Endothelial cell of umbilical vein (primary cell): Measurements from ENCODE around the gene JMJD7. TPM values are rescaled to one million over a fixed set of nuclear protein-coding genes. Genes with fewer than 3 reads are reported as not detected.

Experiments
- BruUV-seq: library from RNA; stranded (reverse); fragments of 400-500 nt; replicated peaks from 2 replicates; lab custom pipeline; 2021; lab: Mats Ljungman, UMichigan
- CTCF ChIA-PET: fragments of 300-600, 350-600 bp; sonication (Branson Sonifier 250); formaldehyde crosslinking; loops from one replicate; lab custom pipeline; 2021; ENCODE audit warnings: antibody characterized with exemption, inconsistent platforms; lab: Charles Lee
- POLR2A ChIA-PET: fragments of 300-600, 350-600 bp; sonication (Branson Sonifier 250); formaldehyde crosslinking; loops from one replicate; lab custom pipeline; 2021; ENCODE audit warnings: antibody characterized with exemption, inconsistent platforms; lab: Charles Lee
- DNase-seq: peaks from one replicate; pipeline ENCODE4 v3.0.0-alpha.2; 2011; ENCODE audit warnings: low read depth, low spot score
- FAIRE-seq: peaks from 2 replicates; lab custom pipeline; 2011; peaks lifted over from hg19 to GRCh38; lab: Jason Lieb, UNC
- H2AFZ ChIP-seq: 2 replicates; pipeline ENCODE4 v1.6.0; 2012; ENCODE audit warnings: low read depth, low read length, control low read depth, inconsistent platforms
- H3K27ac ChIP-seq: 2 replicates; pipeline ENCODE4 v1.5.1; 2011; ENCODE audit warnings: low read depth, mild to moderate bottlenecking, control low read depth, low read length, moderate library complexity; ENCODE audit not compliant: insufficient read depth
- H3K27me3 ChIP-seq, 2 experiments: 2 replicates each; pipeline versions ENCODE4 v1.6.0 to v1.6.1; 2011; ENCODE audit warnings: low read length in 2 of 2, mixed read lengths in 1 of 2; ENCODE audit not compliant: control insufficient read depth in 2 of 2, insufficient read depth in 2 of 2
- H3K36me3 ChIP-seq, 2 experiments: 2 replicates in 1 of 2; 3 replicates in 1 of 2; pipeline ENCODE4 v1.5.1; 2011; ENCODE audit warnings: low read length in 2 of 2, mild to moderate bottlenecking in 1 of 2, moderate library complexity in 1 of 2; ENCODE audit not compliant: control insufficient read depth in 2 of 2, insufficient read depth in 2 of 2; ENCODE audit errors: extremely low read depth in 1 of 2
- H3K4me1 ChIP-seq: 3 replicates; pipeline ENCODE4 v1.5.1; 2011; ENCODE audit warnings: mild to moderate bottlenecking, low read length; ENCODE audit not compliant: control insufficient read depth, insufficient read depth; ENCODE audit errors: extremely low read depth
- H3K4me2 ChIP-seq: 2 replicates; pipeline ENCODE4 v1.6.1; 2011; ENCODE audit warnings: low read length, control low read depth, mixed read lengths; ENCODE audit not compliant: insufficient read depth
- H3K4me3 ChIP-seq, 3 experiments: fragments of 200-600 bp in 1 of 3; sonication (generic), shearing (Covaris generic) in 1 of 3; replicated peaks in 1 of 3; 2 replicates each; pipeline ENCODE4 v1.5.1; 2011 to 2016; ENCODE audit warnings: control low read depth in 3 of 3, low read length in 3 of 3, mild to moderate bottlenecking in 2 of 3, inconsistent platforms in 1 of 3, low read depth in 1 of 3, moderate library complexity in 1 of 3; ENCODE audit not compliant: insufficient read depth in 1 of 3
- H3K79me2 ChIP-seq: 2 replicates; pipeline ENCODE4 v1.6.0; 2012; ENCODE audit warnings: low read length, inconsistent platforms; ENCODE audit not compliant: control insufficient read depth, insufficient read depth
- H3K9ac ChIP-seq: replicated peaks from 2 replicates; pipeline ENCODE3; 2011; ENCODE audit warnings: low read length, control low read depth; ENCODE audit not compliant: insufficient read depth; ENCODE audit errors: extremely low read depth
- H3K9me1 ChIP-seq: replicated peaks from 3 replicates; pipeline ENCODE4 v1.6.0; 2011; ENCODE audit warnings: mild to moderate bottlenecking, low read length; ENCODE audit not compliant: control insufficient read depth, insufficient read depth; ENCODE audit errors: extremely low read depth
- H3K9me3 ChIP-seq: replicated peaks from 2 replicates; pipeline ENCODE4 v1.5.1; 2012; ENCODE audit warnings: low read length, inconsistent platforms; ENCODE audit not compliant: control insufficient read depth, insufficient read depth
- H4K20me1 ChIP-seq: replicated peaks from 2 replicates; pipeline ENCODE3; 2011; ENCODE audit warnings: mild to moderate bottlenecking, low read length; ENCODE audit not compliant: control insufficient read depth, insufficient read depth; ENCODE audit errors: extremely low read depth
- CTCF ChIP-seq, 2 donors: IDR thresholded peaks; 1 replicate in 1 of 2; 2 replicates in 1 of 2; pipeline ENCODE4 v1.5.1; 2011; ENCODE audit warnings: low read length in 2 of 2, mild to moderate bottlenecking in 2 of 2, moderate library complexity in 2 of 2, control low read depth in 1 of 2, inconsistent platforms in 1 of 2, low read depth in 1 of 2; ENCODE audit not compliant: insufficient read depth in 1 of 2; ENCODE audit errors: extremely low read depth in 1 of 2
- EZH2 ChIP-seq: IDR thresholded peaks from 2 replicates; pipeline ENCODE4 v1.6.1; 2012; ENCODE audit warnings: borderline replicate concordance, low read depth, mild to moderate bottlenecking, moderate library complexity, low read length, inconsistent platforms; ENCODE audit not compliant: severe bottlenecking
- FOS ChIP-seq: IDR thresholded peaks from 2 replicates; pipeline ENCODE4 v1.6.1; 2011; ENCODE audit warnings: mild to moderate bottlenecking, low read length, moderate library complexity, borderline replicate concordance; ENCODE audit not compliant: insufficient read depth
- GATA2 ChIP-seq: IDR thresholded peaks from 2 replicates; pipeline ENCODE4 v1.7.0; 2011; ENCODE audit warnings: low read depth, mild to moderate bottlenecking, moderate library complexity, mixed read lengths, low read length; ENCODE audit not compliant: insufficient read length, insufficient read depth
- JUN ChIP-seq: IDR thresholded peaks from 2 replicates; pipeline ENCODE4 v1.6.1; 2011; ENCODE audit warnings: borderline replicate concordance, low read depth; ENCODE audit not compliant: insufficient read length, insufficient read depth
- MAX ChIP-seq: IDR thresholded peaks from 2 replicates; pipeline ENCODE4 v1.6.1; 2011; ENCODE audit not compliant: insufficient read depth, insufficient read length
- MYC ChIP-seq: IDR thresholded peaks from one replicate; pipeline ENCODE4 v1.6.1; 2011; ENCODE audit warnings: mild to moderate bottlenecking, low read depth, low read length
- POLR2A ChIP-seq: IDR thresholded peaks from 2 replicates; pipeline ENCODE4 v1.6.1; 2012; ENCODE audit warnings: low read depth, mild to moderate bottlenecking, control low read depth, low read length
- POLR2AphosphoS5 ChIP-seq: IDR thresholded peaks from 2 replicates; pipeline ENCODE4 v1.6.1; 2012; ENCODE audit warnings: low read depth, mild to moderate bottlenecking, control low read depth, low read length, moderate library complexity; ENCODE audit not compliant: insufficient read depth
- dilution Hi-C: fragments of 300-500 bp; cut with MboI; formaldehyde crosslinking; loops from one replicate; pipeline ENCODE4 v1.15.0; 2019; ENCODE audit warnings: low sequenced_read_pairs; ENCODE audit not compliant: extremely low pct_ligation_motif_present
- intact Hi-C: fragments of 100-400 bp; cut with micrococcal nuclease; formaldehyde crosslinking; loops from one replicate; pipeline ENCODE4 v1.10.0; 2022
- polyA plus RNA-seq, 4 experiments: library from polyadenylated mRNA; depleted of rRNA in 3 of 4; stranded (reverse) in 3 of 4; unstranded in 1 of 4; fragments of >200 nt; gene quantifications; 2 replicates each; pipeline versions ENCODE4 v1.2.1 to v1.2.3, GENCODE V29; 2011 to 2012; ENCODE audit warnings: missing spikeins in 1 of 4
- total RNA-seq: library from RNA; stranded (reverse); gene quantifications from 2 replicates; pipeline ENCODE4 v1.2.3, GENCODE V29; 2021

Gene JMJD7
- total and polyA plus RNA-seq, 2 donors (not counting 3 experiments of a cell fraction or from before 2014, with no cell fraction given) = 7.3 to 11.4 TPM

- BruUV-seq = no TSS peak
- Histone ChIP-seq H3K4me3 (peak overlapping the region in 1 of 3 experiments; percentile 1), H3K27me3 (no peaks in the 10 kb centered on the region), H3K36me3 (no peaks in the 10 kb centered on the region), H3K9ac (peak overlapping the region; percentile 68), H3K4me2 (peak overlapping the region; percentile 74), H3K4me1 (peaks cover 47% of the 10 kb centered on the region), H4K20me1 (no peaks in the 10 kb centered on the region), H3K27ac (peak overlapping the region; percentile 93), H3K9me1 (no peaks in the 10 kb centered on the region), H3K9me3 (no peaks in the 10 kb centered on the region), H2AFZ (no peak overlapping the region), H3K79me2 (peaks cover 72% of the 10 kb centered on the region)
- TF ChIP-seq CTCF (IDR thresholded peaks at IDR 0.05; ENCODE audit: extremely low read depth in 1 of 2, insufficient read depth in 1 of 2, low read depth in 1 of 2, low read length in 2 of 2) = no peak
- TF ChIP-seq MYC = no peak
- TF ChIP-seq EZH2 = no peak
- TF ChIP-seq FOS = no peak
- no peak for TF ChIP-seq JUN
- TF ChIP-seq MAX = no peak
- no peak for TF ChIP-seq GATA2
- TF ChIP-seq POLR2AphosphoS5 = no peak
- no peak for TF ChIP-seq POLR2A
- intact Hi-C loops (no loop called here), dilution Hi-C loops (no loop called here)
- DNase-seq = no peak
- POLR2A ChIA-PET = interaction anchor here (1.4 kb wide), 1 partner anchor 13 kb away, joined by 9 read pairs; no protein-coding TSS in a partner anchor
- CTCF ChIA-PET = interaction anchor here (2.3 to 10.8 kb wide), 2 partner anchors 14 to 20 kb away, joined by 6 to 219 read pairs; partner anchors contain the start of gene MAPKBP1
- FAIRE-seq = no peak
These were observed 37.7 kb upstream of the JMJD7 start for GRCh38 chr15:41790169-41790568.
